Spleen (tissue), 7 donors: ENCODE data around the gene LBHD1.

Source experiments
- CTCF ChIP-seq, 11 experiments: fragments of 200-600 bp in 7 of 11; fragments of 450-650 bp in 4 of 11; sonication (generic) in 4 of 11; IDR thresholded peaks in 8 of 11; conservative IDR thresholded peaks in 3 of 11; 1 replicate in 7 of 11; 2 replicates in 4 of 11; pipeline versions ENCODE4 v1.4.0 to v1.8.0; 2016 to 2021; ENCODE audit warnings: antibody characterized with exemption in 11 of 11, inconsistent platforms in 4 of 11, mild to moderate bottlenecking in 1 of 11
- POLR2A ChIP-seq, 3 donors: fragments of 450-650 bp; IDR thresholded peaks; one replicate each; pipeline ENCODE4 v1.5.1; 2017; ENCODE audit warnings: antibody characterized with exemption in 3 of 3, mild to moderate bottlenecking in 1 of 3
- POLR2AphosphoS5 ChIP-seq, 3 donors: sonication (generic); formaldehyde crosslinking; IDR thresholded peaks; one replicate each; pipeline ENCODE4 v1.5.1; 2017; ENCODE audit warnings: antibody characterized with exemption in 3 of 3
- donor health status: DM: no; HTN: no; CAD: no; lungs with moderate emphysema.
- donor health status: DM: no; HTN: no; CAD: no.
- donor health status: DM: no; HTN: no; CAD: no.

- no peak for TF ChIP-seq CTCF (IDR thresholded peaks at IDR 0.05 in 8 of 11, conservative IDR thresholded peaks at IDR 0.05 in 3 of 11)
- no peak for TF ChIP-seq POLR2A (IDR thresholded peaks at IDR 0.05)
- no peak for TF ChIP-seq POLR2AphosphoS5 (IDR thresholded peaks at IDR 0.05)
Measured at GRCh38 chr11:62667460-62667859, 4.6 kb downstream of the LBHD1 start.
